GM18507 (cell line): Measurements from ENCODE around the gene PAIP2.
A peak's percentile ranks its signal among the peaks of the same experiment; 100 is the strongest.
"Not testable (repeated sequence)": the region's sequence is repeated elsewhere in the genome, so short reads cannot be mapped to it uniquely, and the experiment has no call there.

Experiments used
- DNase-seq: peaks from one replicate; pipeline ENCODE4 v3.0.0; 2011; ENCODE audit warnings: low read depth; ENCODE audit not compliant: insufficient read length; ENCODE audit errors: extremely low spot score
- FAIRE-seq: peaks from 2 replicates; lab custom pipeline; 2011; peaks lifted over from hg19 to GRCh38; lab: Jason Lieb, UNC

Gene PAIP2

GRCh38 chr5:139371482-139372435 is 30.1 kb downstream of the PAIP2 start:
- DNase-seq (no peak), FAIRE-seq (no peak)

- FAIRE-seq (no peak), DNase-seq (no peak)
Measured at GRCh38 chr5:139374909-139375308, 33.3 kb downstream of the PAIP2 start.

DNA sequence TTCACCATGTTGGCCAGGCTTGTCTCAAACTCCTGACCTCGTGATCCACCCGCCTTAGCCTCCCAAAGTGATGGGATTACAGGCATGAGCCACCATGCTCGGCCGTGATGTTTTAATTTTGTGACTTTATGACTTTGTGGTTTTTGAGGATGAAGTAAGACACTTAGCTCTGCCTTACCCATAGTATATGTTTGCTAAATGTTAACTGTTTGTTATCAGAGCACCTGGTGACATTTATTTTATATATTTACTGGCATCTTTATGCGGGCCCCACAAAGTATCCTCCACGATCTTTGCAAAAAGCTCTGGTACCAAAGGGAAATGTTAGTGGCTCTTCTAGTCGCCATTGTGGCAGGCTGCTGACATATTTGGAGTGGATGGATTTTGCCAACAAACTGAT is 34.7 kb downstream of the PAIP2 start:
- FAIRE-seq (no peak), DNase-seq (no peak)

- DNase-seq (no peak), FAIRE-seq (no peak)
Measured at GRCh38 chr5:139377226-139377625, 35.6 kb downstream of the PAIP2 start.

DNA sequence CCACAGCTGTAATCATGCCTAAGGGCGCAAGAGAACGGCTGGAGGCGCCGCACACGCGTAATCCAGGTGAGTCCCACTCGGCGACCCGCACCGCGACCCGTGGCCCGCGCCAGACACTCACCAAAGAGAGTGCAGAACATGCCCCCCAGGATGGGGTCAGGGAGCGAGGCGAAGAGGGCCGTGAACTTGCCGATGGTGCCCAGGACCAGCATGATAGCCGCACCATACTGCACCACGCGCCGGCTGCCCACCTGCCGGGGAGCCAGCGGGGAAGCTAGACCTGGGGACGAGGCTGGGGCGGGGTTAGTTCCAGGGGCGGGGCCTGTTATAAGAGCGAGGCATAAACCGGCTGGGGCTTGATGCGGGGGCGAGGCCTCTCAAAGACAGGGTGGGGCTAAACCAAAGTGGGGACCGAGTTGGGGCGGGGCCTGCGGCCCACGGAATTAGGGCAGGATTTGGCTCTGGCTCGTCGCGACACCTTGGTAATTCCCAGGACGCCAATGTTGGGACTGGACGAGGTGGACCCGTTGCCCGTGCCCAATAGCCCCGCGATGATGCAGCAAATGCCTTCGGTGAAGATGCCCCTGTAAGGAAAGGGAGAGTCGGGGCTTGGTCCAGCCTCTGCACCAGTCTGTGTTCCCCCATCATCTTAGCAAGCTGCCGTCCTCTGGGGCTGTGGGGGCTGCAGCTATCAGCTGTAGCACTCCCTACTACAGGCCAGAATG is 36.6 kb downstream of the PAIP2 start:
- no peak for FAIRE-seq
- no peak for DNase-seq

DNA sequence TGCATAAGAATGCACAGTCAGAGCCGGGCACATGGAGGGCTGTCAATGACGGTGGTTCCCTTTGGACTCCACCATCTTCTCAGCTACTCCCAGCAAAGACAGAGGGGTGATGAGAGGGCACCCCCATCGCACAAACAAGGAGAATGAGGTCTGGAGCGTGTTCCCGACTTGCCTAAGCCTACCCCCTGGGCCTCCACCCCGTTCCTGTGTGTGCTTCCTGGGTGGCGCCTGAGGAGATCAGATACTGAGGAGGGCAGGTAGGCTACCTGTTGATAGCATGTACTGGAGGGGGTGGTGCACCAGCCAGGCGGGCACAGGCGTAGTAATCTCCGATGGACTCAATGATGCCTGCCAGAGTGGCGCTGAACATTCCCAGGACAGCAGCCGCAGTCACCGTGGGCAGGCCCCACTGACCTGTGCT is 37.3 kb downstream of the PAIP2 start:
- no peak for FAIRE-seq
- DNase-seq: no peak

DNA sequence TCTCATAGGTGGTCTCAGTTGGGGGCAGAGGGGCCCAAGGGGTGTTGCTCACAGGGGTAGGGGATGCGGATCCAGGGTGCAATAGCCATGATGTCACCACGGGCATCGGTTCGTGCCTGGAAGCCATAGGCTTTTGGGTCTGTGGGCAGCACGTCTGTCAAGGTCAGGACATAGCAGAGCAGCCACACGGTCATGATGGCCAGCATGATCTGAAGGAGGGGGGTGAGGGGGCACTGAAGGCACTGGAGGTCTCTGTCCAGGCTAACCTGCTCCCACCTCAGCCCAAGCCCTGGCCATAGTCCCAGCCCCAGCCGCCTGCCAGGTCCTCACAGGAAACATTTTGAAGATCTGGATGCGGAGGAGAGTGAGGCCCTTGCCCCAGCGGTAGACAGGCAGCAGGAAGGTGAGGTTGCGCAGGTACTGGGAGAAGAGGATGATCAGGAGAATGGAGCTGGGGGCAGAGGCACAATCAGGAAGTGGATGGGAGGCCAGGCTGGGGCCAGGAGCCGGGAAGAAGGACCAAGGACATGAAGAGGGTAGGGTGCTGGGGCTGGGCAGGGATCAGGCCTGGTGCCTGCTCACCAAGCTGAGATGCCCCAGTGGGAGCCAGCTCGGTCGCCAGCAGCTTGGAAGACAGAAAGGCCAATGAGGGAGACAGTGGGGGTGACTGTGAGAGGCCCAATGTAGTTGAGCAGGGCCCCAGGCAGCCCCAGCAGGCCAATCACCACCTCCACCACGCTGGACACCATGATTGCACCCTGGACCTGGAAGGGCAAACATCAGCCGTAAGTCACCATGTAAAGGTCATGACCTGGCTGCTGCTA is 38.2 kb downstream of the PAIP2 start:
- FAIRE-seq (no peak), DNase-seq (no peak)

DNA sequence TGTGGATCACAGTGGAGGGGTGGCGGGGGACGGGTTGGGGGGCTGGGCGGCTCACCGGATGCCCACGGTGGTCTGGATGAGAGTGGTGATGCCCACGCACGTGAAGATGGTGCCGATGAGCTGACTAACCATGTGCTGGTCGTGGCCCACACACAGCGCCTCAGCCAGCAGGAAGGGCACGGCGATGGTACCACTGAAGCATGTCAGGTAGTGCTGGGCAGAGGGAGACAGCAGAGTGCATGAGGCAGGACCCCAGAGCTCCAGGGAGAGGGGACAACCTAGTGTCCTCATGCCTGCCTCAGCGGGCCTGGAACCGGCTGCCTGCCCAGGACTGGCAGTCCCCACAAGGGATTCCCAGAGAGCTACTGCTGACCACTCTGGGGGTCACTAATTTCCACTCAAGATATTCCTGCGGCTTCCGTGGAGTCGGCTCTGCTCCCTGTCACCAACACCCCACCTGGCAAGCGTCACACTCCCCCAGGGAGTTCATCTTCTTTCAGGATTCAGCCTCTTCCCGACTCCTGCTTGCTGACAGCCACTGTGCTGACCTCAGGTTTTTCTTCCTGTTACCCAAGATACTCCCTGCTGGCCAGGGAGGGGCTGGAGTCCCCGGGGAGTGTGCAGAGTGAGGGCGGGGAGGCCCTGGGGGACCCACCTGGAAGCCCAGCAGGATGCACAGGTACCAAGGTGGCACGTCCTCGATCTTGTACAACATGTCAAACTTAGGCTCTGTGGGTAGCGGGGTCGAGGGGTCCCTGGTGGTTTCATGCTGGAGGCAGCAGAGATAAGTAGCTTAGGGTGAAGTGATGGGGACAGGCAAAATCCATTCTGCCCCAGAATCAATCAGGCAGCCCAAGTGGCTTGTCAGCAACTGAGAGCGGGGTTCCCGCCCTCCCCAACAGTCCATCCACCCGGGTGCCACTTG is 40.4 kb downstream of the PAIP2 start:
- DNase-seq (no peak), FAIRE-seq (no peak)

DNA sequence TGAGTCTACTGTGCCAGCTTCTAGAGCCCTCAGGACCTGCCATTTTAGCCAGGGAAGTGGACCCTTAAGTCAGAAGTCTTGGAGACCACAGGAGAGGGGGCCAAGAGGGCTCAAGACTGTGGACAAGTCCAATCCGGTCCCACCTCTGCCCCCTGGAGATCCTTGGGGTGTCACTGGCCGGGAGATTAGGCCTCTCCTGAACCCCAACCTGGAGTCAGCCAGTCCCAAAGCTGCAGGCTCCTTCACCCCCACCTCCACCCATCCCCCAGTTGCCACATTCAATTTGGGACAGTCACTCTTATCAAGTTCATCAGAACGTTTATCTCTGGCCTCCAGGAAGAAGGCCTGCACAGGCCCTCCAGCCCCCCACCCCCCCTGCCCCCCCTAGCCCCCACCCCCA is 41.2 kb downstream of the PAIP2 start:
- FAIRE-seq (no peak), DNase-seq (no peak)

DNA sequence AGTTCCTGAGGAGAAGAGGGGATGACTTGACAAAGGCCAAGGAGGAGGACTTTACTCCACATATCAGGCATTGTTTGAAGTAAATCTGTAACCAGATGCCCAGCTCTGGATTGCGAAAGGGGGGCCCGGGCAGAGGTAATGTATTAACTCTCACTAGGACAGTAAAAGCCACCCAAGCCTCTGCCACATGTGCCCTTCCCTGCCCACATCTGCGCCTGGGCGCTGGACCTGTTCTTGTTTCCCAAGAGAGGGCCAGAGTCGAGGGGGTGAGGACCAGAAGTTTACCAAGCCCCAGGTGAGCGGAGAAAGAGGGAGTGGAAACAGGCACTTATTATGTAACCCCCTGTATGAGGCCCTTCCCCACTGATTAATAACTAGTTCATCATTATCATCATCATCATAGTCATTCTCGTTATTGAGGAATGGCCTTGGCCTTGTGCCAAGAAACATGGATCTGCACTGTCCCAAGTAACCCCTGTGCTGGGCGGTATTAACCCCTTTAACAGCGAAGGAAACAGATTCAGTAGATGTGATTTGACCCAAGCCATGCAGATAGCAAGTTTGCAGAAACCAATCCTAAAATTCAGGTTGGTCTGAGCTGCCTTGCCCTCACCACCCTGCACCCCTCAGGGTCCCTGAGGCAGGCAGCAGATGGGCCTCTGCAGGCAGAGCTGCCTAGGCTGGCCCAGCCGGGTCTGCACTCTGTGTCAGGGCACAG is 41.8 kb downstream of the PAIP2 start, which contains the start of gene SLC23A1:
TSS of gene SLC23A1 (minus strand) at position 23 of the 718 bp plus-strand sequence. CDS start 44 bp downstream, outside the sequence.
- DNase-seq: no peak
- FAIRE-seq: no peak

GRCh38 chr5:139383993-139384590 is 42.4 kb downstream of the PAIP2 start:
- DNase-seq (no peak), FAIRE-seq (no peak)

DNA sequence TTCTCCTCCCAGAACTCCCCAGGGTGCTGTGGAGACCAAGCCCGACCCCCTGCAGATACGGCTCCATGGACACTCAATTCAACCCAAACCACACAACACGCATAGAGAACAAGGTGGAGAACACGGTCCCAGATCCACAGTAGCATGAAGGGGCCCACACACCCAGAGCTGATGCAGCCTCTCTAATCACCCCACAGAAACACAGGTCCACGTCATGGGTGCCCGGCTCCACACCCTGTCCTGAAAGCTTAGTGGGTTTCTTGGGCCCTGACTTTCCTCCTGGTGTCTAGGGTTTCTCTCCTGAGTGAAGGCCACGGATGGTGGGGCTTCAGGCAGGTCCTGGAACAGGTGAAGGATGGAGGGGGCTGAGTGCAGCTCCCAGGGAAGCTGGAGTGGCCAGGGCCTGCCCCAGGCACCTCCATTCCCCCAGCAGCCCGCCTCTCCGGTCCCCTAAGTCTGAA is 43.0 kb downstream of the PAIP2 start:
- FAIRE-seq: peak; percentile 81
- DNase-seq: no peak

DNA sequence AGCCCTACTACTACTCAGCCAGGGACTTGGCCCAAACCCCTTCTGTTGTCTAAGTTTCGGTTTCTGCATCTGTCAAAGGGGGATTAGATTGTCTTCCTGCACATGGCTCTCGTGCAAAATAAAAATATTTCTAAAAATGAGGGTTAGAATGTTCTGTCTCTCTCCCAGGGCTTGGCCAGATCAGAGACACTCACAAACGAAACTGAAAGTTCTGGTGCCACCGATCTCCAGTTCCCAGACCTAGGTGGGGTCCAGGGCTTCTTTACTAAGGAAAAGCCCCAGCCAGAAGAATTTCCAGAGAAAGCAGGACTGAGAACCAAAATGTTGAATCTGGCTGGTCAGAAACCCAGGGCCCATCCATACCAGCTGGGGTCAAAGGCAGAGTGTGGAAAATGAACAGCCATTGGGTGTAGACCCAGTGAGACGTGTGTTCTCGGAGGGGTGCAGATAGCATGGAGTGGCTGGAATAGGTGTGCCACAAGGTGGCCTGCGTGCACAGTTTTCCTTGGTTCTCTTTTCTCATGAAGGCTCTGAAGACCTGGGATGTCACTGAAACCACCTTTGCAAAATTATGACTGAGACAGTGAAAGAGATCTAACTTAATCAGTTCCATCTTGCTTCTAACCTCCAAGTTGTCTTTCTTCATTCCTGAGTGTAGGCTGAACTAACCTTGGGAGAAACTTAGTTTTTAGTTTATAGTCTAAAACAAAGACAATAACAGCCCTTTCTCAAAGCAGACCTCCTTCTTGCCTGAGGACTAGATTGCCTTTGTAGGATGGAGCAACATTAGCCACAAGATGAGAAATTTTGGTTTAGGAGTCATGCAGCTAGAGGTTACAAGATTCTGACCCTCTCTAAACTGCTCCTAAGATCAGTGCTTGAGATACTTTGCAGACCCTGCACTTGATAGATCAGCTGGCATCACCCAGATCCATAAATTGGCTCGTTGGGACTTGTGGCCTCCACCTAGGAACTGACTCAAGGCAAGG is 43.7 kb downstream of the PAIP2 start:
- no peak for DNase-seq

GRCh38 chr5:139386050-139386438 is 44.4 kb downstream of the PAIP2 start:
- DNase-seq (no peak), FAIRE-seq (no peak)

More for the DNA sequence above, 43.7 kb downstream of the PAIP2 start:
- peak; percentile 74 for FAIRE-seq

DNA sequence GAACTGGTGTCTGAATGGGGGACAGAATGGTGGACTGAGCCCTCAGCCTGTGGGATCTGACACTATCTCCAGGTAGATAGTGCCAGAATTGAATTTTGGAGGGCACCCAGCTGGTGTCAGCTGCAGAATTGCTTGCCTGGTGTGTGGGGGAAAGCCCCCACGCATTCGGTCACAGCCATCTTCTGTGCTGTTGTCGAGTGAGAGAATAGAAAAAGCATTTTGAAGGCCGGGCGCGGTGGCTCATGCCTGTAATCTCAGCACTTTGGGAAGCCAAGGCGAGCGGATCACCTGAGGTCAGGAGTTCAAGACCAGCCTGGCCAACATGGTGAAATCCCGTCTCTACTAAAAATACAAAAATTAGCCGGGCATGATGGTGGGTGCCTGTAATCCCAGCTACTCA is 45.3 kb downstream of the PAIP2 start:
- not testable (repeated sequence) for DNase-seq, FAIRE-seq

DNA sequence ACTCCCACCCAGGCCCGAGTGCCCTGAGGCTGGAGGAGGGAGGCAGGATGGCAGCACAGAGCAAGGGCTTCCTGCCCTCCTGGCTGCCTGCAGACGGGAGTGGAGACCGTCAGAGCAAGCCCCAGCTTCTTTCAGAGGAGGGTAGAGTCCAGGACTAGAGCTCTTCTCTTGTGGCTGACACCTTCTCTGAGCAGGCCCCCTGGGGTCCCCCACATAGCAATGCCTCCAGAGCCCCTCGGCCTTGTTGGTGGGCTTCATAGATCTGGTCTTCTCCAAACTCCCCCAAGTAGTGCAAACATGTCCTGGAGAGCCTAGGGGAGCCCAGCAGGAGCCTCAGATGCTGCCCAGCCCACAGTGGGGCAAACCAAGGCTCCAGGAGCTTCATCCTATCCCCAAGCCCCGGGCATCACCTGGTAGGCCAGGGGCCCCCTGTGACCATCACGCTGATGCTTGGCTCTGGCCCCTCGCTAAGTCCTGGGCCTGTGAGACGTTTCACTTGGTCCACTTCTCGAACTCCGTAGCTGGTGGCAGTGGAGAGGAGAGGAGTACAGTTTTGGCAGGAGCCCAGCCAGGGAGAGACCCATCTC is 46.0 kb downstream of the PAIP2 start:
- FAIRE-seq: no peak
- no peak for DNase-seq
